H7 (cell line): ENCODE measurements around the gene PLOD3. TPM values are rescaled to one million over a fixed set of nuclear protein-coding genes. Genes with fewer than 3 reads are reported as not detected.
A peak's percentile ranks its signal among the peaks of the same experiment; 100 is the strongest.

Experiments
- DNase-seq: peaks from one replicate; pipeline ENCODE4 v3.0.0; 2012
- H3K27me3 ChIP-seq: 2 replicates; pipeline ENCODE4 v1.6.0; 2011; ENCODE audit warnings: mild to moderate bottlenecking, low read length; ENCODE audit not compliant: control insufficient read depth, insufficient read depth
- H3K36me3 ChIP-seq: replicated peaks from 2 replicates; pipeline ENCODE4 v1.5.1; 2011; ENCODE audit warnings: low read length; ENCODE audit not compliant: control insufficient read depth, insufficient read depth
- H3K4me3 ChIP-seq: 2 replicates; pipeline ENCODE4 v1.5.1; 2011; ENCODE audit warnings: low read depth, mild to moderate bottlenecking, control low read depth, low read length, moderate library complexity; ENCODE audit not compliant: insufficient read depth
- total RNA-seq: library from RNA; depleted of rRNA; stranded (reverse); fragments of >200 nt; shearing (Covaris generic); gene quantifications from 2 replicates; pipeline ENCODE4 v1.2.3, GENCODE V29; 2014

PLOD3 gene
- total RNA-seq, 1 experiment from 2014 or later: 41.9 TPM

DNA sequence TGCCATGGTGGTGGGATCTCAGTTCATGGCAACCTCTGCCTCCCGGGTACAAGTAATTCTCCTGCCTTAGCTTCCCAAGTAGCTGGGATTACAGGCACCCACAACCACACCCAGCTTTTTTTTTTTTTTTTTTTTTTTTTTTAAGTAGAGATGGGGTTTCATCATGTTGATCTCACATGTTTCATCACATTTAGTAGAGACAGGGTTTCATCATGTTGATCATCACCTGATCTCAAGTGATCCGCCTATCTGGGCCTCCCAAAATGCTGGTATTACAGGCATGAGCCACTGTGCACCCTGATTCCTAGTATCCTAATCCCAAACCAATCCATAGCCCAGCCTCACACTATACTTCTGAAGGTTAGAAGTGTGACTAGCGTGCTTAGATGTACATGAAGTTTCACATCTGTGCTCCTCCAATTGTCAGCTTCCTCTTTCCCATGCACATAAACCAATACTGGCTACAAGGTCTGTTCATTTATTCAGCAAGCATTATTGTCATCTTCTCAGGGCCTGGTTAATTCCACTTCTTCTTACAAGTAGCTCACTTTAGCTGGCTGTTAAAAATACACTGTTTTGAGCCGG is 30.4 kb downstream of the PLOD3 start:
- no peaks in the 10 kb centered on the region for H3K27me3 ChIP-seq
- DNase-seq: no peak
- no peak overlapping the region for H3K4me3 ChIP-seq
- H3K36me3 ChIP-seq: no peaks in the 10 kb centered on the region

- no peak for DNase-seq
- Histone ChIP-seq H3K4me3 (no peak overlapping the region), H3K27me3 (no peaks in the 10 kb centered on the region; the same call in 1 of the 2 replicates), H3K36me3 (no peaks in the 10 kb centered on the region)
These were observed 31.2 kb downstream of the PLOD3 start for GRCh38 chr7:101186194-101186593.

GRCh38 chr7:101185258-101185839 is 32.0 kb downstream of the PLOD3 start:
- no peaks in the 10 kb centered on the region for H3K36me3 ChIP-seq
- H3K27me3 ChIP-seq: peaks cover 6% of the 10 kb centered on the region
- H3K4me3 ChIP-seq: no peak overlapping the region
- DNase-seq: no peak

- peak; percentile 84 for DNase-seq
- Histone ChIP-seq H3K36me3 (no peaks in the 10 kb centered on the region), H3K27me3 (peaks cover 53% of the 10 kb centered on the region), H3K4me3 (peak within 1 kb of the TSS; percentile 58)
These were observed 37.1 kb downstream of the PLOD3 start, which contains the start of gene NAT16 for GRCh38 chr7:101180130-101180755. NAT16 (minus strand) TSS chr7:101180293; CDS start chr7:101174807, 5,486 bp downstream.

GRCh38 chr7:101179713-101180112 is 37.7 kb downstream of the PLOD3 start:
- DNase-seq: peak; percentile 82
- Histone ChIP-seq H3K36me3 (no peaks in the 10 kb centered on the region), H3K27me3 (peaks cover 59% of the 10 kb centered on the region), H3K4me3 (peak overlapping the region; percentile 58)

GRCh38 chr7:101179117-101179516 is 38.3 kb downstream of the PLOD3 start:
- peak overlapping the region; percentile 58 for H3K4me3 ChIP-seq
- H3K27me3 ChIP-seq: peaks cover 65% of the 10 kb centered on the region
- H3K36me3 ChIP-seq: no peaks in the 10 kb centered on the region

DNA sequence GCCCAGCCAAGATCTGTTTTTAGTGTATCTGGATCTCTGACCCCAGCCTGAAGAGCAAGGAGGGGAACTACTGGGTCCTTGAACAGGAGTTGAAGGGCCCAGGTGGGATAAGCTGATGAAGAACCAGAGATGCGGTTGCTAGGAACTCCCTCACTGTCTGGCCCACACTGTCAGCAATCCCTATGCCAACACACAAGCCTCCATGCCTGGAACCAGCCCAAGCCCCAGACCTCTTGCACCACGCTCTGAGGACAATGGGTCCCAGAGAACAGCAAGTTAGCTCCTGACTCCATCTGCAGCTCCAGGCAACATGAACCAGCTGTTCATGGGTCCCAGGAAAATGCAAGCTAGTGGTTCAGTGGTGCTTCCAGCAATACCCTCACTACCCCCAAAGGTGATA is 39.7 kb downstream of the PLOD3 start:
- no peaks in the 10 kb centered on the region for H3K36me3 ChIP-seq
- no peak for DNase-seq
- H3K27me3 ChIP-seq: peaks cover 79% of the 10 kb centered on the region
- no peak overlapping the region for H3K4me3 ChIP-seq

More at GRCh38 chr7:101179117-101179516, 38.3 kb downstream of the PLOD3 start:
- peak; percentile 81 for DNase-seq

- Histone ChIP-seq H3K4me3 (no peak overlapping the region), H3K27me3 (peaks cover 95% of the 10 kb centered on the region), H3K36me3 (no peaks in the 10 kb centered on the region)
- DNase-seq: no peak
These were observed 41.7 kb downstream of the PLOD3 start for GRCh38 chr7:101175664-101176063.

DNA sequence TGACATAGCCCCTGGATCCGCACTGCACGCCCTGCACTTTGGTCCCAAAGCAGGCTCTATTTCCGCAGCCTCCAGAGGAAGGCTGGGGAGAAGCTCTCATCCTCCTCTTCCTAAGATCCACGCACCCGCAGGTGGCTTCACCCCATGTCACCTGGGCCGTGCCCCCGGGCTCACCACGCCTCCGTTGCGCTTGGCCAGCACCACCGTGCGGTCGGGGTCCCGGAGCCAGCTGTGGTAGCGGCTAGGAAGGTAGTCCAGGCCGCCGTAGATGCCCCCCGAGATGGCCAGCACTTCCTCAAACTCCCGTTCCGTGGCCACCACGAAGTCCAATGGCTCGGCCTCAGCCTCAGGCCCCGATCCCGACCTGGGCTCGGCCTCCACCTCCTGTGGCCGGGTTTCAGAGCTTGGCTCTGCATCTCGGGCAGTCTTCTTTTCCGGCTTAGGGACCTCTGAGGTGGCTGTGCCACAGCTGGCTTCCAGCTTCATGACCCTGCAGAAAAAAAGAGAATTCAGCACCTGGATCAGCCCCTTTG is 43.0 kb downstream of the PLOD3 start:
- peak; percentile 79 for DNase-seq
- Histone ChIP-seq H3K36me3 (no peaks in the 10 kb centered on the region), H3K4me3 (peak overlapping the region; percentile 41), H3K27me3 (peaks cover 95% of the 10 kb centered on the region)

DNA sequence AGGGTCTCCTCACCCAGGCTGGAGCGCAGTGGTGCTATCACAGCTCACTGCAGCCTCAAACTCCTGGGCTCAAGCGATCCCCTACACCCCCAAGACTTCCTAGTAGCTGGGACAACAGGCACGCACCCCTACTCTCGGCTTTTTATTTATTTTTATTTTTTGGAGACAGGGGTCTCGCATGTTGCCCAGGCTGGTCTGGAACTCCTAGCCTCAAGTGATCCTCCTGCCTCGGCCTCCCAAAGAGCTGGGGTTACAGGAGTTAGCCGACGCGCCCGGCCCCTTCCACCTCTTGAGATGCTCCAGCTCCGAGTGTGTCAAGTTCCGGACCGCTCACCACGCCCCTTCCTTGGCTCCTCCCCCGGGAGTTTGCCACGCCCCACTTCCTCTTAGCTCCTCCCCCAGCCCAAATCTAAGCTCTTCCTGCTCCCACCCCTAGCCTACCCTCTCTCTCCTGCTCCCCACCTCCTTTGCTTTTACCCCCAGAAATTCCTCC is 43.6 kb downstream of the PLOD3 start:
- Histone ChIP-seq H3K27me3 (peaks cover 97% of the 10 kb centered on the region), H3K36me3 (no peaks in the 10 kb centered on the region), H3K4me3 (peak overlapping the region; percentile 41)
- peak; percentile 96 for DNase-seq

GRCh38 chr7:101172854-101173751 is 44.3 kb downstream of the PLOD3 start:
- Histone ChIP-seq H3K4me3 (peak overlapping the region; percentile 40), H3K27me3 (peaks cover 98% of the 10 kb centered on the region), H3K36me3 (no peaks in the 10 kb centered on the region)
- peak; percentile 77 for DNase-seq

- Histone ChIP-seq H3K27me3 (peaks cover 96% of the 10 kb centered on the region), H3K4me3 (peak overlapping the region; percentile 40), H3K36me3 (no peaks in the 10 kb centered on the region)
- peak; percentile 83 for DNase-seq
These were observed 45.2 kb downstream of the PLOD3 start for GRCh38 chr7:101172005-101172853.

GRCh38 chr7:101171442-101171837 is 45.9 kb downstream of the PLOD3 start:
- Histone ChIP-seq H3K36me3 (no peaks in the 10 kb centered on the region), H3K27me3 (peaks cover 92% of the 10 kb centered on the region), H3K4me3 (peak overlapping the region; percentile 40)
- DNase-seq: peak; percentile 60
